ENCODE results near the gene THAP3.
"Not testable (repeated sequence)": the region's sequence is repeated elsewhere in the genome, so short reads cannot be mapped to it uniquely, and the experiment has no call there.

THAP3 gene

DNA sequence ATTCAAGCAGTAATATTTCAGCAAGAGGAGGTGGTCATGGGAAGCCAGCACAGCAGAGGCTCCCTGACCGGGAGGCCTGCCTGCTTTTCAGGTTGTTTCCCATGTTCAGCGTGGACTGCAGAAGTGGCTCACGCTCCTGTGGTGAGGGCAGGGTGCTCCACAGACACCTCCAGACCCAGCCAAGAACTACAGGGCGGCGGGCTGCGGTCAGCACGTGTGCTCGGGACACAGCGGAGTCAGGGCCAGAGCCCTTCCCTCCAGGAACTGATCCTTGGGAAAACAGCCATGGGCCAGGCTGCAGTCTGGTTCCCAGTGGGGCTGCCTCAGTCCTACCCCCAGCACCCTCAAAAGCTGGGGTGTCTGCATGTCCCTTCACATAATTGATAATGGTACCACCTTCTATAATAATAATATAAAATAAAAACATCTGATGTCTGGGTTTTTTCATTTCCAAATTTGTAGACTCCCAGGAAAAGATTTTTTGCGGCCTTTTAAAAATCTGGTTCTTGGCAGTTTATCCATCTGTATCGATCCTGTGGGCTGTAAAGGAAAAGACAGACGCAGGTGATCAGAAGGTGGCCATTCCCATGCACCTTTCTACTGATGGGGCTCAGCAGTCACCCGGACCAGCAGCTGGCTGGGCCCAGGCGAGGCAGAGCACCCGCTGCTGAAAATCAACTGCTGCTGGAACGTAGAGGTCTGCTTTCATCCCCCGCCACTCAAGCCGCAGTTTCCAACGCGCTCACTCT lies 10.7 kb downstream of the THAP3 start:
- no peak for DNase-seq (ENCODE audit: low spot score)

DNA sequence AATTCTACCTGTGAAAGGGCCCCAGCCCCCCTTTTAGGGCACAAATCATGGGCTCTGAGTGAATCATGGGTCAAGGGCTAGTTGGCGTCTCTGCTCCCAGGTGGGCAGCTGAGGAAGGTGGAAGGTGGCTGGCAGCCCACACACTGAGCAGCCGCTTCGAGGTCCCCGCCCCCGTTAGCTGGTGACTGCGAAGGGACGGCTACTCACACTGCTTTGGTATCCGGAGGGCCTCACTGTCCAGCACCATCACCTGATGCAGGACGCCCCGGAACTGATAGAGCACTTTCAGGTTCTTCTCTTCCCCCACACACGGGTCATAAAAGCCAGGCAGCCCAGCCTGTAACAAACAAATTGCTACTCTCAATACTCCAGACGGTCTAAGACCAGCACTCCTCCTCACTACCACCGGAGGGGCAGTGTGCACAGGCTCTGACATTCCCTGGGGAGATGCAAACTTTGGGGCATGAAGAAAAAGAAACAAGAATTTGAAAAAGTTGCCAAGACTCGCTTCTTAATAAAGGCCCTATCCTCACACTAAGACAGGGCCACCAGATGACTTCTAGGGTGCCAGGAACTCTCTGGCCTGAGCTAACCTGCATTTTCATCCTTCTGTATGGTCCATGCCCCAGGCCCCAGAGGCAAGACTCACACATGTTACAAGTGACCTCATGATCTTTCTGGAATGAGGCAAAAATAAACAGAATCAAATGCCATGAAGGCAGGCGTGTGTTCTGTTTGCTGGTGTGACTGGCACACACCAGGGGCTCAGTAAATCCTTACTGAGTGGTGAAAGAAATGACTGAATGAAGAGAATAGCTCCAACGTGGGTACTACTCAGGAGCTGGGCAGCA lies 11.5 kb downstream of the THAP3 start:
- DNase-seq (ENCODE audit: low spot score): no peak

DNA sequence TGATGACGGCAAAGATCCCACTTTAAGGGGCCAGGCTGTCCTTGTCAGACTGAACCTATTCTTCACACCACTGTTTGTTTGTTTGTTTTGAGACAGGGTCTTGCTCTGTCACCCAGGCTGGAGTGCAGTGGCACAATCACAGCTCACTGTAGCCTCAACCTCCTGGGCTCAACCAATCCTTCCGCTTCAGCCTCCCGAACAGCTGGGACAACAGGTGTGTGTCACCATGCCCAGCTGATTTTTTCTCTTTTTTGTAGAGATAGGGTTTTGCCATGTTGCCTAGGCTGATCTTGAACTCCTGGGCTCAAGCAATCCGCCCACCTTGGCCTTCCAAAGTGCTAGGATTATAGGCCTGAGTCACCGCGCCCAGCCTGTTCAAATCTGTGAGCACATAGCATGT lies 12.1 kb downstream of the THAP3 start:
- not testable (repeated sequence) for DNase-seq (ENCODE audit: low spot score)

DNA sequence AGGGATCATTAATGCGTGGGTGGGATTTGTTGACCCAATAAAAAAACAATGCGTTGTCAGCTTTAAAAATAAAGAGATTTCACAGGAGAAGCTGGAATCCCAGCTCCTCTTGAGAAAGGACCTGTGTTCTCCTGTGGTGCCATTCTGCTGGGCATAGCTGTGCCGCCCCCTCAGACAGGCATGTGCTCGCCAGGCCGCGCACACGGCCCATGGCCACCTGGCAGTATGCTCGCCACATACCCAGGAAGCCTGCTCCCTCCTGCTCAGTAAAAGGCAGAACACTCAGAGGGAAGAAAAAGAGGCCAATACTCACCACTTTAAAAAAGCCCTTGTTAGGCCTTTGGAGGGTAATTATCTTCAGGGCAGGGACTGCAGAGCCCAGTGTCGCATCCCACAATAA lies 13.1 kb downstream of the THAP3 start:
- no peak for DNase-seq (ENCODE audit: low spot score)

DNA sequence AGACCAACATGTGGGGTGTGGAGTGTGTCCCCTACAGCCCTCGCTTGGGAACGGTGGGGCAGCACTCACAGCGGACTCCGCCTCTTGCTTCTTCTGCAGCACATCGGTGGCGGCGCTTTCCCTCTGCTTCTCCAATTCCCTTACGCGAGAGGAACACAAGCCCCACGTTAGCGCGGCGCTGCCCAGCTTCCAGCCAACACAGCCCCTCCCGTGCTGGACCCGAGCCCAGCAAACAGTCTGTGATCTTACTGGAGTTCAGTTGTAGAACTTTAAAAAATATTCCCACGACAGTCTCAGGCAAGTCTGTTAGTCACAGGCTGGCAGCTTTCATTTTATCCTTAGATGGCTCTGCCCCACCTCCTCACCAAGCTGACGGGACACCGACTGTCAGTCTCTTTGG lies 13.6 kb downstream of the THAP3 start:
- no peak for DNase-seq (ENCODE audit: low spot score)

DNA sequence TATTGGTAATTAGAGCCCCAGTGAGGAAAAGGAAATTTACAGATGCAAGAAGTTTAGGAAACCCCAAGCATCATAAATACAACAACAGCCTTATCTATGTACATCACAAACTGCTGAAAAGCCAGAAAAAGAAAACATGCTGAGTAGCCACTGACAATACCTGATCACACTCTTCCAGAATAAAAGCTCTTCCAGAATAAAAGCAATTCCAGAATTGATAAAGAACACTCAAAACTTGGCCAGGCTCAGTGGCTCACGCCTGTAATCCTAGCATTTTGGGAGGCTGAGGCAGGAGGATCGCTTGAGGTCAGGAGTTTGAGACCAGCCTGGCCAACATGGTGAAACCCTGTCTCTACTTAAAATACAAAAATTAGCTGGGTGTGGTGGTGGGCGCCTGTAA lies 16.2 kb downstream of the THAP3 start:
- not testable (repeated sequence) for DNase-seq (ENCODE audit: low spot score)

DNA sequence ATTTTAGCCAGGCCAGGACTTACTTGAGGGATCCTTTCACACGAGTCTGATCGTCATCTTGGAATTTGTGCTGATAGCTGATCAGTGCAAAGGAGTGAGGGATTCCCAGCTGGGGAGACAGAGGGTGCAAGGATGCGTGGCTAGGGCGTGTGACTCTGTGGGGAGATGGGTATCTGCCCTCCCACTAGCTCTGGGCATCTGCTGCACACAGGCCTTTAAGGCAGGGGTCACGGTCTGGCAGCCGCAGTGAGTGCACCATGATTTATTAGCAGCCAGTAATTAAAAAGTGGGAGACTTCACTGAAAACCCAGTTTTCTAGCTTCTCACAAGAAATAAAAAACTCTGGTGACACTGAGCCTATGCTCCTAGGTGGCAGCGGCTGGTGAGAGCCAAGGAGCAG lies 20.4 kb downstream of the THAP3 start:
- no peak for DNase-seq (ENCODE audit: low spot score)

DNA sequence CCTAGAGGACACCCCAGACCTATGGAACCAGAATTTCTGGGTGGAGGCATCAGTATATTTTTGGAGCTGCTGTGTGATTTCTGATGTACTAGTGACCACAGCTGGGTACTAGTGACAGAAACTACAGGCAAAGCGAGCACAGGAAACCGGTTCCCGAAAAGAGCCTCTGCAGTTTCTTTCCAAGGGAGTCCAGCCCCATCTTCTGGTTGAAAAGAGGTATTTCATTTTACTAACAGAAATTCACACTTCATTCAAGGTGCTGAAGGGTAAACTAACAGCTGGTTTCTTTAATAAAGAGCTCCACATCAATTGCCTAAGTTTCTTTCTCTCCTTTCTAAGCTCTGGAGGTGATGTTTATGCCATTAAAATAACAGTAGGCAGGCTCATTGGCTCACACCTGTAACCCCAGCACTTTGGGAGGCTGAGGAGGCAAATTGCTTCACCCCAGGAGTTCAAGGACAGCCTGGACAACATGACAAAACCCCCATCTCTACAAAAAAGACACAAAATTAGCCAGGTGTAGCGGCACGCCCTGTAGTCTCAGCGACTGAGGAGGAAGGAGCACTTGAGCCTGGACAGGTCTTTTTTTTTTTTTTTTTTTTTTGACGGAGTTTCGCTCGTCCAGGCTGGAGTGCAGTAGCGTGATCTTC lies 22.0 kb downstream of the THAP3 start:
- peak; percentile 58 for DNase-seq (ENCODE audit: low spot score)

DNA sequence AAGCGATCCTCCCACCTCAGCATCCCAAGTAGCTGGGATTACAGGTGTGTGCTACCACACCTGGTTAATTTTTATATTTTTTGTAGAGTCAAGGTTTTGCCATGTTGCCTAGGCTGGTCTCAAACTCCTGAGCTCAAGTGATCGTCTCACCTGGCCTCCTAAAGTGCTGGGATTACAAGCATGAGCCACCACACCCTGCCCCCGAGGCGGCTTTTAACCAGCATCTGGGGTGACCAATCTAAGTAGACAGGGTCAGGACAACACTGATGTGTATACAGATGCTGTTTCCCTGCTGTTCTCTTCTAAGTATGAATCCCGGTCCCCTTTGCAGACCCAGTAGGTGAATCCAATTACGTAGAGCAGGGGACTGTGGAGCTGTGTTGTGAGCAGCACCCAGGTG lies 23.9 kb downstream of the THAP3 start:
- DNase-seq (ENCODE audit: low spot score): no peak

DNA sequence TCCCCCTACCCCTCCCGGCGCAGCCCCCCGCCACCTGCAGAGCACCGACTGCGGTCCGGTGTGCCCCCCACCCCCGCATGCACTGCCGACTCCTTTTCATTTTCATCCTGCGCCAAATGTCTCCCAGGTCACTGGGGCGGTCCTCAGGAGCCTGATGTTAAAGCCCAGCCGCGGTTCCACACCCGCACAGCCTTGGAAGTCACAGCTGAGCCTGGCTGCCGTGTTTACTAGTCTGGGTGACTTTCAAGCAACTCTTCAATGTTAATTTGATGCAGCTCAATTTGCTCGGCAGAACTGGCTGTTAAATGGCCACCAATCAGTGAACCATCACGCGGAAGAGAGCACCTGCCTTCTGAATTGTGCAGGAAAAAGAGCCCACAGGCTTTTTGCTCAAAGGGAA lies 27.2 kb downstream of the THAP3 start:
- DNase-seq (ENCODE audit: low spot score): no peak

DNA sequence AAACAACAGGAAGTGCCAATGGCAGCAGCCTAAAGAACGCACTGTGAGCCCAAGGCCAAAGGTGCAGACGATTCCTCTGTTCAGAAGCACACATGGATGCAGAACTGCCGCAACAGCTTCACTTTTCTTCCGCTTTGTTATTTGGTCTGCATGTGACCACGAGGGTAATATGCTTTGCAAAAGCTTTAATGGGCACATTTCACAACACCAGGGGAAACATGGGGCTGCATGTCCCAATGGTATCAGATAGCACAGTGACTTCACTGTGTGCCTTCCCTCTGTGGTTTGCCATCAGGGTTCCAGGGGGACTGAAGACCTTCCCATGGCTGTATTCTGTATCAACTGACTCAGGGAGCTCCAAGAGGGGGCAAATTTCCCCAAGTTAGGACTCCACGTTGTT lies 28.3 kb downstream of the THAP3 start:
- no peak for DNase-seq (ENCODE audit: low spot score)

DNA sequence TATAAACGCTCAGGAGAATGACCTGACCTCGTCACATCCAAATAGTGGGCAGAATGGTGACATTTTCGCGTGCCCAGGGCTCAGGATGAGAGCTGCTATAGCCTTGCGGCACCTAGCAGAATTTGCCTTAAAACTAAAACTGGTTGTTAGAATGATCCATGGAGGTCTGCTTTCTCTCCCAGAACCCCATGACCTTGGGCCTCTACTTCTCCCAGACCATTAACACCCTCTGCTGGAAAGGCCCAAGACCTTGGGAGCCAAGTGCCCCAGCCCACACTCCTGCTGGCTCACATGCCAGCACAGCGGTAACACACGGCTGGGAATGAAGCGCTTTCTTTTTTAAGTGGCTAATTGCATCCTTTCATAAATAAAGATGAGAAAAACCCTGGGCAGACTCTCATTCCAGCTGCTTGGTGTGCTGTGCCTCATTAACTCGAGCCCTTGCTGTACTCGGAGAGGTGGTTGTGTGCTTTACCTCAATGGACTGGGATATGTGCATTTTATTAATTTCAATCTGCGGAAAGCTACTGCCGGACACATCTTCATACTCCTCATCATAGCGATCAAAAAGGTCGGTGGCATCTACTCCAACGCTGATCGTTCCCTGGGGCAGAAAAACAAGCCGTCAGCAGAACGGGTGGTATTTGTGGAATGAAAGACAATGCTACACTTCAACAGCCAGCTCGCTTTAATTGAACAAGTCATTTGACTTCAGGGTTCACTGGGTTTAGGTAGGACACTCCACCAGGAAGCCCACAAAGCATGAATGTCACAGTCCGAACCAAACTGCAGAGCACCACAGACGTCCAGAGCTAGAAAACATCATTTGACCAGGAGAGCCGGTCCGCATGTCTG lies 29.0 kb downstream of the THAP3 start:
- DNase-seq (ENCODE audit: low spot score): no peak

DNA sequence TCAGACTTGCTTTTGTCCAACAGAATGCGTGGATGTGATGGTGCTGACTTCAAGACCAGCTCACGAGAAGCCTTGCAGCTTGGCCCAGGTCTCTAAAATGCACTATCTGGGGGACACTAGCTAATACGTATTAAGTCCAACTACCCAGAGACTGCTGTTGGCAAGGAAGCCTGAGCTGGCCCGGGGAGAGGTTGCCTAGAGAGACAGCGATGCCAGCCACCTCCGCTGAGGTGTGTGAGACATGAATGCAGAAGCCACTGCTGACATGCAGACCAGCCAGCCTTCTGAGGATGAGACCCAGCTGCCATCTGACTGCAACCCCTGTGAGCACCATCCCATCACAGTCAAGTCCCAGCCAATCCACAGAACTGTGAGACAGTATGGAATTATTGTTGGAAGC lies 32.5 kb downstream of the THAP3 start:
- DNase-seq (ENCODE audit: low spot score): no peak

DNA sequence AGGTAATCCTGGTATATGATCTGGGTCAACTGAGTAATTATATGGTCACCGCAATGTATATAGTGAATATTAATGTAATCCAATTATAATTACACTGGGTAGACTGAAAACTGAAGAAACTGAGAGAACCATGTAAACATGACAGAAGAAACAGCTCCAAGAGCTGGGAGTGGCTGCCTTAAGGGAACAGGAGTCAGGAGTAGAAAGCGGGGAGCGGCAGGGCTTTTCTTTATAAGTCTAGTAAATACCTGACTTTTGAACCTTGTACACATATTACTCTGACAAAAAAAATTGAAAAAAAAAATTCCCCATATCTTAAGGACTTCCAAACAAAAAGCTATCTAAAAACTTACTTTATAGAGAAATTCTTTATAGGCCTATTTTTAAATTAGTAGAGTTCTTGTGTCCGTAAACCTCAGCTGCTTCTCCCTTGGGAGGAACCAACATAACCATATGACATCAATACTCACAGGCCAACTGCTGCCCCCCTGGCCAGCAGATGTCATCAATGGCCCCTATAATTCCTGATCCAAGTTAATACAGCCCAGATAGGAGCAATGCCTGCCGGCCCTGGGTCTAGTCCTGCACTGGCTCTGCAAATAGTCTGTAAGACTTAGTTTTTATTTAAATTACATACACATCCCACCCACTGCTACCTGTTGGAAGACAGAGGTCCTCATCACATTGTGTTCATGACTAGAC lies 33.8 kb downstream of the THAP3 start:
- DNase-seq (ENCODE audit: low spot score): no peak

DNA sequence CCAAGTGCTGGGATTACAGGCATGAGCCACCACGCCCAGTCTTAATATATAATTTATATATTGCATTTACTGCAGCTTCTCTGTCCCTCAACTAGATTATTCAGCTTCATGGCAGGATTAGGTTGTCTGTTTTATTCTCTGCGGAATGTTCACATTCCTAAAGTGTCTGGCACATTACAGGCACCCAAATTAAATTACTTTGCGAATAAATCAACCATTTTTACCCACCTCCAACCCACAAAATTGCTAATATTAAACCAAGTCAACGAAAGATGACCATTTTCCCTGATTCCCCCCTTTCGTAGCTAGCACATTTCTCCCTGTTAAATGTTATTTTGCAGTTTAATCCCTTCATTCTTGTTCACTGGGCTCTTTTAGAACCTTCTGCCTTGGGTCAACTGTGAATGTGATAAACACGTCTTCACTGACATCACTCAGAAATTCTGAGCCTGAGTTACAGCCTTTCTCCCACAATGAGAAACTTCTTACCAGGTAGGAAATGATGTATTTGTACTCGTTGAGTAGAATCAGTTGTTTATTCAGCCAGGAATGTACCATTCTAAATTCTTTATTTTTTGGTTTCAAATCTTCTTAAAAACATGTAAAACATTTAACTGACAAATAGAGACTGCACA lies 35.9 kb downstream of the THAP3 start:
- DNase-seq (ENCODE audit: low spot score): no peak

DNA sequence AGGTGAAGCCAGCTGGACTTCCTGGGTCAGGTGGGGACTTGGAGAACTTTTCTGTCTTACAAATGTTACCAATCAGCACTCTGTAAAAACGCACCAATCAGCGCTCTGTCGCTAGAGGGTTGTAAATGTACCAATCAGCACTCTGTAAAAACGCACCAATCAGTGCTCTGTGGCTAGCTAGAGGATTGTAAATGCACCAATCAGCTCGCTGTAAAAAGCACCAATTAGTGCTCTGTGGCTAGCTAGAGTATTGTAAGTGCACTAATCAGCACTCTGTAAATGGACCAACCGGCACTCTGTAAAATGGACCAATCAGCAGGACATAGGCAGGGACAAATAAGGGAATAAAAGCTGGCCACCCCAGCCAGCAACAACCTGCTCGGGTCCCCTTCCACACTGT lies 37.8 kb downstream of the THAP3 start:
- DNase-seq (ENCODE audit: low spot score): not testable (repeated sequence)

DNA sequence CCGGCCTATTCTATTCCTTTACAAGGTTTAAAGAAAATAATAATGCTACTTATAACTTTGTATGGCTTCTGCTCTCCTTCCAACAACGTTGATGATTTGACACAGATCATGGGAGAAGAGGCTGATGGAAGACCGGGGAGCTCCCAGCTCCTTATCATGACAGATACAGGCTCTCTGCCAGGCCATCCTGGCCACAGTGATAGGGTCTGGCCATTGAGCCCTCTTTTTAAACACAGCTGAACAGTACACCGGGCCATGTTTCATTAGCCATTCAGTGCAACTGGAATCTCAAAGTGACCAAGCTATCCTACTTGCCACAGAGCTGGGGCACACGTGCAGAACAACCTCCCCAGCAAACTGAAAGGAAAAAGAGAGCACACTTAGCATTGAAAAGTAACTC lies 42.0 kb downstream of the THAP3 start:
- no peak for DNase-seq (ENCODE audit: low spot score)

DNA sequence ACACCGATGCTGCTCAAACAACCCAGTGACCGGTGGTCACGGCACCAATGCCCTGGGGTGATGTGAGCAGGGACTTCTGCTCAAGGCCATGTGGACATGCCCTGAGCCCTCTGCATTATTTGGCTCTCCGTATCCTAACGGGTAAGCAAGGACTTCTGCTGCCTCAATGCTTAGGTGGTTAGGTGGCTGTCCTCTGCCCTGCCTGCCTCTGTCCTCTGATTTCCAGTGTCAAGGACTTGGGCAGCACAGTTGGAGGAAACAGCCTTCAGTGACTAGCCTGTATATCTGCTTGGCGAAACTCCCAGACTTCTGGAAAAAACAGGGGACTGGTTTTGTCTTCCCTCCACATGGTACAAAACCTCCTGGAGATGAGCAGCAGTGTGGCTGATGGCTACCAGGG lies 42.5 kb downstream of the THAP3 start:
- DNase-seq (ENCODE audit: low spot score): no peak

DNA sequence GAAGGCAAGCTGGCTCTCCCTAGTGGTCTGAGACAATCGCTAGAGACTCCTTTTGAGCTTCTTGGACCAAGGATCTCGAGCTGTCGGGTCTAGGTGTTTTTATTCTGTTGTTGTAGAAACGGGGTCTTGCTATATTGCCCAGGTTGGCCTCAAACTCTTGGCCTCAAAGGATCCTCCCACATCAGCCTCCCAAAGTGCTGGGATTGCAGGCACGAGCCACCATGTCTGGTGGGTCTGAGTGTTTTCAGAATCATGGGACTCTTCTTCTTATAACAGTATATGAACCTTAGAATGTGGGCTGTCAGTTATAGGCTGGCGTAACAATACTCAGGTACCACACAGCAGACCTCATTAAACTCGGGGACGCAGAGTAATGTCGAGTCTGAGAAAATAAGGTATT lies 43.8 kb downstream of the THAP3 start:
- DNase-seq (ENCODE audit: low spot score): no peak

DNA sequence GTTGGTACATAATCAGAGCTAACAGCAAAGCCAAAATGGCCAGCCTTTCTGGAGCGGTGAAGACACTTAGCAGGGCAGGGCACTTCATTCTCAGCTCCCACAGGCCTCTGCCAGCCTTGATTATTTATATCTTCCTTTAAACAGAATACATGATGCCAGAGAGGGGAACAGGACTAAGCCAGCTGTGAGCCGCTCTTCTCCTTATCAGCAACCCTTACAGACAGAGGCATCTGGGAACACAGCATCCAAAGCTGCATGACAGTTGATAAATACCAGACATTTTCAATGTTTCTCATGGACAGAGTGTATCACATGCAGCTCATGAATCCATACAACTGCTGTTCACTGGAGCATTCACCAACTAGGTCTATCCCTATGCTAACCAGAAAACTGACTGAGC lies 47.9 kb downstream of the THAP3 start:
- DNase-seq (ENCODE audit: low spot score): no peak

DNA sequence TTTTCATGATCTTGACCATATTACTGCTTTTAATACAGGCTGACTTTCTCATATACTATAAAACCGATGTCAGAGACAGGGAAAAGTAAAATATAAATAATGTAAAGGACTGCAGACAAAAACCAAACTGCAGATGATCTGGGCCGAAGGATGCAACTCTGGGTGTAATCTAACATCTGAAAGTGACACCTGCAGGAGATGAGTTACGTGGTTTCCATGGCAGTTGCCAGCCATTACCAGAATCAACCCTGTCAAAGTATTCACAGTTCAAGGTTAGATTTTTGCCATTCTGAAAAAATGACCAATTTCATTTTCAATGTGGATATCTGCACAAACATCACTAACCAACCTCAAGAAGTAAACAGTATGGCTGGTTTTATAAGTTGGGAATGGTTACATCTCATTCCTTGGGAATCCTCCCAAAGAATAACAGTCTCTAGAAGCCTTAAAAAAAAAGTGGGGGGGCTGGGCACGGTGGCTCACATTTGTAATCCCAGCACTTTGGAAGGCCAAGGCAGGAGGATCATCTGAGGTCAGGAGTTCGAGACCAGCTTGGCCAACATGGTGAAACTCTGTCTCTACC lies 49.2 kb downstream of the THAP3 start:
- no peak for DNase-seq (ENCODE audit: low spot score)
